SK-N-MC (cell line): ENCODE data around the gene CMTM7.

ENCODE experiments used
- EZH2 ChIP-seq: fragments of 200-600 bp; sonication (generic); IDR thresholded peaks from one replicate; pipeline ENCODE4 v1.6.1; 2017; ENCODE audit warnings: antibody characterized with exemption
- POLR2AphosphoS5 ChIP-seq: IDR thresholded peaks from 2 replicates; pipeline ENCODE4 v1.6.1; 2012; ENCODE audit warnings: mild to moderate bottlenecking, low read depth, low read length, borderline replicate concordance

- TF ChIP-seq POLR2AphosphoS5 (no peak), EZH2 (no peak)
These were observed 16.7 kb upstream of the CMTM7 start for GRCh38 chr3:32374788-32375595.
